ENCODE measurements around the gene SYNDIG1L.

- no peak for TF ChIP-seq RAD21 (IDR thresholded peaks at IDR 0.05)
- TF ChIP-seq, protein P1, sequence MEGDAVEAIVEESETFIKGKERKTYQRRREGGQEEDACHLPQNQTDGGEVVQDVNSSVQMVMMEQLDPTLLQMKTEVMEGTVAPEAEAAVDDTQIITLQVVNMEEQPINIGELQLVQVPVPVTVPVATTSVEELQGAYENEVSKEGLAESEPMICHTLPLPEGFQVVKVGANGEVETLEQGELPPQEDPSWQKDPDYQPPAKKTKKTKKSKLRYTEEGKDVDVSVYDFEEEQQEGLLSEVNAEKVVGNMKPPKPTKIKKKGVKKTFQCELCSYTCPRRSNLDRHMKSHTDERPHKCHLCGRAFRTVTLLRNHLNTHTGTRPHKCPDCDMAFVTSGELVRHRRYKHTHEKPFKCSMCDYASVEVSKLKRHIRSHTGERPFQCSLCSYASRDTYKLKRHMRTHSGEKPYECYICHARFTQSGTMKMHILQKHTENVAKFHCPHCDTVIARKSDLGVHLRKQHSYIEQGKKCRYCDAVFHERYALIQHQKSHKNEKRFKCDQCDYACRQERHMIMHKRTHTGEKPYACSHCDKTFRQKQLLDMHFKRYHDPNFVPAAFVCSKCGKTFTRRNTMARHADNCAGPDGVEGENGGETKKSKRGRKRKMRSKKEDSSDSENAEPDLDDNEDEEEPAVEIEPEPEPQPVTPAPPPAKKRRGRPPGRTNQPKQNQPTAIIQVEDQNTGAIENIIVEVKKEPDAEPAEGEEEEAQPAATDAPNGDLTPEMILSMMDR (IDR thresholded peaks at IDR 0.05; ENCODE audit: low read depth, low read length, missing input control) = no peak
- no peak for TF ChIP-seq YY1 (IDR thresholded peaks at IDR 0.05)
- TF ChIP-seq, protein P2, sequence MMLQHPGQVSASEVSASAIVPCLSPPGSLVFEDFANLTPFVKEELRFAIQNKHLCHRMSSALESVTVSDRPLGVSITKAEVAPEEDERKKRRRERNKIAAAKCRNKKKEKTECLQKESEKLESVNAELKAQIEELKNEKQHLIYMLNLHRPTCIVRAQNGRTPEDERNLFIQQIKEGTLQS (IDR thresholded peaks at IDR 0.05) = no peak
- TF ChIP-seq JUND (IDR thresholded peaks at IDR 0.05) = no peak
- no peak for TF ChIP-seq FOXA1 (IDR thresholded peaks at IDR 0.05)
- no peak for TF ChIP-seq RXRA (IDR thresholded peaks at IDR 0.05)
- TF ChIP-seq TAF1 (conservative IDR thresholded peaks at IDR 0.05) = no peak
- no peak for TF ChIP-seq GABPA (IDR thresholded peaks at IDR 0.05 in 1 of 2, conservative IDR thresholded peaks at IDR 0.05 in 1 of 2)
- TF ChIP-seq MAX (IDR thresholded peaks at IDR 0.05) = no peak
- TF ChIP-seq SP1 (IDR thresholded peaks at IDR 0.05) = no peak
- no peak for TF ChIP-seq REST (IDR thresholded peaks at IDR 0.05)
Observed at GRCh38 chr14:74402401-74403251, 23.4 kb downstream of the SYNDIG1L start.
